AG04450 (cell line): ENCODE measurements around the gene EPHA6. TPM values are rescaled to one million over a fixed set of nuclear protein-coding genes. Genes with fewer than 3 reads are reported as not detected.

Source experiments
- CTCF ChIA-PET: fragments of 300-600, 350-600 bp; formaldehyde crosslinking; extraction: SDS; loops from one replicate; lab custom pipeline; 2022; ENCODE audit warnings: antibody characterized with exemption, inconsistent platforms; lab: Charles Lee
- POLR2A ChIA-PET: fragments of 350-600 bp; formaldehyde crosslinking; extraction: SDS; loops from one replicate; lab custom pipeline; 2021; ENCODE audit warnings: antibody characterized with exemption, inconsistent platforms; lab: Yijun Ruan, JAX
- DNase-seq: peaks from one replicate; pipeline ENCODE4 v3.0.0-alpha.2; 2011; ENCODE audit warnings: low read depth, low spot score
- H3K27ac ChIP-seq: one replicate; pipeline ENCODE4 v1.5.1; 2012; ENCODE audit warnings: low read depth, low read length, control low read depth
- H3K27me3 ChIP-seq: one replicate; pipeline ENCODE4 v1.6.0; 2012; ENCODE audit warnings: low read length; ENCODE audit not compliant: control insufficient read depth, insufficient read depth
- H3K4me3 ChIP-seq: 2 replicates; pipeline ENCODE4 v1.5.1; 2011; ENCODE audit warnings: mild to moderate bottlenecking, low read depth, low read length, control low read depth
- H3K9me3 ChIP-seq: 2 replicates; pipeline ENCODE4 v1.5.1; 2012; ENCODE audit warnings: low read length; ENCODE audit not compliant: control insufficient read depth, insufficient read depth
- polyA plus RNA-seq: library from polyadenylated mRNA; depleted of rRNA; stranded (reverse); fragments of >200 nt; gene quantifications from 2 replicates; pipeline ENCODE4 v1.2.3, GENCODE V29; 2011
- TF ChIP-seq, protein P1 (sequence below): IDR thresholded peaks from 2 replicates; pipeline ENCODE4 v1.5.1; 2011; ENCODE audit warnings: low read depth, low read length, control low read depth, inconsistent platforms

The EPHA6 gene
- polyA plus RNA-seq, 1 experiment, result not detected

DNA sequence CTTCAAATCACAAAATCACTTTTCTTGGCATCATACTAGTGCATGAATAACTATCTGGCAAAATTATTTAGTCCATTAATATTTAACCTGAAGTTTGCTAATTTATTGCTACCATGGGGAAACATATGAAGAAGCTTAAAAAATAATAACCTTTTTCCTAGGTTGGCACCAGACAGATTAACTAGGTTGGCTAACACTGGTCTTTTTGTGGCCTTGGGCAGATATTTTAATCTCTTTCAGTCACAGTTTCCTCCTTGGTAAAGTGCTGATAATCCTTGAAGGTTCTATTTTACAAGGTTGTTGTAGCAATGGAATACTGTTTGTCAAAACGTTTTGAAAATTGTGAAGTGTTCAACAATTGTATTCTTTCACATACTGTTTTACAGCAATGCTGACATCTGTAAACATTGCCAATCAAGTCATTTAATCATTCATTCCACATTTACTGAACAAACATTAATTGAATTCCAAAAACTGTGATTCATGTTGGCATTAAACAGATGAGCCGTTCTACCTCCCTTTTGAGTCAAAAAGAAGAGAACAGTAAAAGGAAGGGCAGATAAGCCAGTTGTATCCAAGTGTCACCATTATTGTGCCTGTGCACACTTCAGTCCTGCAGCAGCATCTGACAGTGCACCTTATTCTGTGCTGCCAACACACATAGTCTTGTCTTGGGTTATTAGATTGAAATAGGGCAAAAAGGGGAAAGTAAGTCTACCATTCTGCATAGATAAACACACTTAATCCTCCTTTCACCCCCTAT, 21.9 kb downstream of the EPHA6 start:
- TF ChIP-seq, protein P1, sequence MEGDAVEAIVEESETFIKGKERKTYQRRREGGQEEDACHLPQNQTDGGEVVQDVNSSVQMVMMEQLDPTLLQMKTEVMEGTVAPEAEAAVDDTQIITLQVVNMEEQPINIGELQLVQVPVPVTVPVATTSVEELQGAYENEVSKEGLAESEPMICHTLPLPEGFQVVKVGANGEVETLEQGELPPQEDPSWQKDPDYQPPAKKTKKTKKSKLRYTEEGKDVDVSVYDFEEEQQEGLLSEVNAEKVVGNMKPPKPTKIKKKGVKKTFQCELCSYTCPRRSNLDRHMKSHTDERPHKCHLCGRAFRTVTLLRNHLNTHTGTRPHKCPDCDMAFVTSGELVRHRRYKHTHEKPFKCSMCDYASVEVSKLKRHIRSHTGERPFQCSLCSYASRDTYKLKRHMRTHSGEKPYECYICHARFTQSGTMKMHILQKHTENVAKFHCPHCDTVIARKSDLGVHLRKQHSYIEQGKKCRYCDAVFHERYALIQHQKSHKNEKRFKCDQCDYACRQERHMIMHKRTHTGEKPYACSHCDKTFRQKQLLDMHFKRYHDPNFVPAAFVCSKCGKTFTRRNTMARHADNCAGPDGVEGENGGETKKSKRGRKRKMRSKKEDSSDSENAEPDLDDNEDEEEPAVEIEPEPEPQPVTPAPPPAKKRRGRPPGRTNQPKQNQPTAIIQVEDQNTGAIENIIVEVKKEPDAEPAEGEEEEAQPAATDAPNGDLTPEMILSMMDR, result no peak
- Histone ChIP-seq H3K4me3 (no peak overlapping the region), H3K9me3 (no peaks in the 10 kb centered on the region), H3K27ac (no peak overlapping the region), H3K27me3 (no peaks in the 10 kb centered on the region)
- CTCF ChIA-PET, result interaction anchor here (0.5 kb wide), 1 partner anchor 22 kb away, joined by 3 read pairs; the partner anchor contains the start of gene EPHA6
- POLR2A ChIA-PET, result no interaction called here
- DNase-seq, result no peak

DNA sequence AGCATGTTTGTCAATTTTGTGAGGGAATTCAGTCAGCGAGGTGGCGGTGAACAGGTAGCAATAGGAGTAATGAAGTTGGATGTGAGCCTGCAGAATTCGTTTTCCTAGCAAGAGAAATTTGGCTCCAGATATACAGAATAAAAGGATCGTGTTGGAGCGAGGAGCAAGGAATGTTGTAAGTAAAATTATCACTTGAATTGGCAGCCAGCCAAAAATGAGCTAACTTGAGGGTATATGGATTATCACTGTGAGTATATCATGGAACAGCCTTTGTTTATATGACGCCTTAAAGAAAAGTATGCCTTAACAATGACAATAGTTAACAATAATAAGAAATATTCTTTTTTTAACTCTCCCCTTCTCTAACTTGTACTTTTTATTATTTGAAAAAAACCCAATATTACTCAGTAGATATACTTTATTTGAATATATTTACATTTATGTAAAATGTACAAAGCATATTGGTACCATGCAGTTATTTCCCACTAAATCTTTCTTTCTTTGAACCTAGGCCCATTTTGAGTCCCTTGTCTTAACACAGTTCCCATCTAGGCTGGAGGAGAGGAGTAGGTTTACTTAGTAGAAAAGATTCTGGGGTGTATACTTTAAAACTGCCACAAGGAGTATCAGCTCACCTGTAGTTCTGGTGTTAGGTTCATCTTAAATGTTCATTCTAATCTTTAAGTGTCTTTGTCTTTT, 29.3 kb downstream of the EPHA6 start:
- TF ChIP-seq, protein P1, result no peak
- H3K27ac ChIP-seq, result no peak overlapping the region
- H3K27me3 ChIP-seq, result no peaks in the 10 kb centered on the region
- POLR2A ChIA-PET, result no interaction called here
- CTCF ChIA-PET, result no interaction called here
- DNase-seq, result no peak
- no peak overlapping the region for H3K4me3 ChIP-seq
- H3K9me3 ChIP-seq, result no peaks in the 10 kb centered on the region

DNA sequence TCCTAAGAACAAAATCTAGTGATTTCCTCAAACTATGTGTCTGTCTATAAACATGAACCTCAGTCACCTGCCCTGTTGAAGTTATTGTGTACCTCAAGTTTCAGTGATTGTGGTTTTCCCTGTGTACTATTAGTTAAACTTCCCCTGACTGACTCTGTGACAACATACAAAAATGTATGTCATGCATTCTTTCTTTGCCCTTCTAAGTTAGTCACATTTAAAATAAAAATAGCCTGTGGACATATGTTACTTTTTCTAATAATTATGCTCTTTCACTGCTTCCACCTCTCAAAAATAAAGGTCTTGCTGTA, 29.8 kb downstream of the EPHA6 start:
- no peak overlapping the region for H3K4me3 ChIP-seq
- H3K9me3 ChIP-seq, result no peaks in the 10 kb centered on the region
- H3K27me3 ChIP-seq, result no peaks in the 10 kb centered on the region
- H3K27ac ChIP-seq, result no peak overlapping the region
- ChIA-PET CTCF (no interaction called here), POLR2A (no interaction called here)
- TF ChIP-seq, protein P1, result no peak
- DNase-seq, result no peak

DNA sequence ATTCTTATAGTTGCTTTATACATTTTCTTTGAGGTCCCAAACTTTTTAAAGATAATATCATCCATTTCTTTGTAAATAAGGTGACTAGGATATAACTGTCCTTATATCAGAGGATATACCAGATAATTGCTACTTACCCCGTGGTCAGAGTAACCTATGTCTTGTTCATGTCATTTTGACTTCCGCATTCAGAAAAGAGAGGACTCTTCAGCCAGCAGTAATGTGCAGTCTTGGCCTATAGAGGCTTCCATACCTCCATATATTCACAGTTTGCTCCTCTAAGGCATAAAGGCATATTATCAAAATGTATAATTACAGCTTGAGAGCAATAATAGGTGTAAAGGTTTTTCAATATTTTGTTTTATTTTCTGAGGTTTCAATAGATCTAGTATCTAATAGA, 38.5 kb downstream of the EPHA6 start:
- Histone ChIP-seq H3K27me3 (no peaks in the 10 kb centered on the region), H3K27ac (no peak overlapping the region), H3K4me3 (no peak overlapping the region), H3K9me3 (no peaks in the 10 kb centered on the region; the same call in 1 of the 2 replicates)
- CTCF ChIA-PET, result no interaction called here
- POLR2A ChIA-PET, result no interaction called here
- DNase-seq, result no peak
- TF ChIP-seq, protein P1, result no peak

DNA sequence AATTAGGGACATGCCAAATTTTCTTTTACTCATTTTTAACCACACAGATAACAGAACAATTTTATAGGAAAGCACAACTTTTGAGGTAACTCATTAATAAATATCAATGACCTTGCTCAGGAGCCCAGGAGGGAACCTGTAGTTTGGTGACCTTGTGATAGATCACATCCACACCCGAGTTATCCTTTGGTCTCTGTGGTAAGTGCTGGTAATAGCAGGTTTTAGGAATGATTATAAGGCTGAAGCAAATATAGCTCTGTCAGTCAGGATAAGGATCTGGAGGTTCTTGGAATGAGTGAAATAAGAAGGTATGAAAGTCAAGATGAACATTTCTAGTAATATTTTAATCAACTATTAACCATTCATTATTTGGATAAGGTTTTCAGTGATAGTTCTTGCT, 46.5 kb downstream of the EPHA6 start:
- TF ChIP-seq, protein P1, result no peak
- Histone ChIP-seq H3K27ac (no peak overlapping the region), H3K4me3 (no peak overlapping the region), H3K9me3 (no peaks in the 10 kb centered on the region), H3K27me3 (no peaks in the 10 kb centered on the region)
- DNase-seq, result no peak
- ChIA-PET CTCF (no interaction called here), POLR2A (no interaction called here)
